SU-DHL-6 (cell line): ENCODE measurements around the gene MOB3B.

Source experiments
- EZH2phosphoT487 ChIP-seq: fragments of 200-600 bp; sonication (generic), shearing (Covaris generic); conservative IDR thresholded peaks from 2 replicates; pipeline ENCODE4 v1.6.1; 2018; ENCODE audit warnings: mild to moderate bottlenecking, antibody characterized with exemption, low read length, moderate library complexity, mixed read lengths
- TF ChIP-seq, protein P1 (sequence below): fragments of 200-600 bp; sonication (generic); IDR thresholded peaks from one replicate; pipeline ENCODE4 v1.5.1; 2017; ENCODE audit warnings: antibody characterized with exemption, mild to moderate bottlenecking, low read length, moderate library complexity; ENCODE audit not compliant: insufficient read depth, poor library complexity, severe bottlenecking

DNA sequence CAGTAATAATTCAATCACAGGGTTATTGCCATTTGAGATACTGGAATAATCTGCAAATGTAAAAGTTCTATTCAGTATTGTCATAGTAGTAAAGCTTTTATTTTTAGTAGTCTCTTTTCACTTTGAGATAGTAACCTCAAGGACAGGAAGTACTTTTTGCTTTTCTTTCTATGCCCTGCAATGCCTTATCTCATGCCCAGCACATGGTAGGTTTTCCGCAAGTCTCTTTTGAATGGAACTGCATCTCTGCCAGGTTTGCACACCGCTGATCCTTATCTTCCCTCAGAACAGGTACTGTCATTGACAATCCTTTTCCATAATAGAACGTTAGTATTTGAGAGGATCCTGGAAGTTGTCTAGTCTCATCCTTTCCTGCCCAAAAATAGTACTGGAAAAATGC lies 97.3 kb downstream of the MOB3B start:
- TF ChIP-seq, protein P1, sequence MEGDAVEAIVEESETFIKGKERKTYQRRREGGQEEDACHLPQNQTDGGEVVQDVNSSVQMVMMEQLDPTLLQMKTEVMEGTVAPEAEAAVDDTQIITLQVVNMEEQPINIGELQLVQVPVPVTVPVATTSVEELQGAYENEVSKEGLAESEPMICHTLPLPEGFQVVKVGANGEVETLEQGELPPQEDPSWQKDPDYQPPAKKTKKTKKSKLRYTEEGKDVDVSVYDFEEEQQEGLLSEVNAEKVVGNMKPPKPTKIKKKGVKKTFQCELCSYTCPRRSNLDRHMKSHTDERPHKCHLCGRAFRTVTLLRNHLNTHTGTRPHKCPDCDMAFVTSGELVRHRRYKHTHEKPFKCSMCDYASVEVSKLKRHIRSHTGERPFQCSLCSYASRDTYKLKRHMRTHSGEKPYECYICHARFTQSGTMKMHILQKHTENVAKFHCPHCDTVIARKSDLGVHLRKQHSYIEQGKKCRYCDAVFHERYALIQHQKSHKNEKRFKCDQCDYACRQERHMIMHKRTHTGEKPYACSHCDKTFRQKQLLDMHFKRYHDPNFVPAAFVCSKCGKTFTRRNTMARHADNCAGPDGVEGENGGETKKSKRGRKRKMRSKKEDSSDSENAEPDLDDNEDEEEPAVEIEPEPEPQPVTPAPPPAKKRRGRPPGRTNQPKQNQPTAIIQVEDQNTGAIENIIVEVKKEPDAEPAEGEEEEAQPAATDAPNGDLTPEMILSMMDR, result no peak
- no peak for TF ChIP-seq EZH2phosphoT487
